Hematopoietic multipotent progenitor cell (in vitro differentiated cells): ENCODE measurements around the gene TULP1. TPM values are rescaled to one million over a fixed set of nuclear protein-coding genes. Genes with fewer than 3 reads are reported as not detected.
"Not testable (repeated sequence)": the region's sequence is repeated elsewhere in the genome, so short reads cannot be mapped to it uniquely, and the experiment has no call there.

Experiments used
- DNase-seq, 3 donors: peaks; one replicate each; pipeline ENCODE4 v3.0.0-alpha.2; 2011 to 2015; ENCODE audit warnings: low read depth in 2 of 3, low spot score in 2 of 3
- total RNA-seq: library from RNA; depleted of rRNA; stranded (reverse); fragments of >200 nt; gene quantifications from one replicate; pipeline ENCODE4 v1.2.3, GENCODE V29; 2012

TULP1 gene
- total RNA-seq: not detected

DNA sequence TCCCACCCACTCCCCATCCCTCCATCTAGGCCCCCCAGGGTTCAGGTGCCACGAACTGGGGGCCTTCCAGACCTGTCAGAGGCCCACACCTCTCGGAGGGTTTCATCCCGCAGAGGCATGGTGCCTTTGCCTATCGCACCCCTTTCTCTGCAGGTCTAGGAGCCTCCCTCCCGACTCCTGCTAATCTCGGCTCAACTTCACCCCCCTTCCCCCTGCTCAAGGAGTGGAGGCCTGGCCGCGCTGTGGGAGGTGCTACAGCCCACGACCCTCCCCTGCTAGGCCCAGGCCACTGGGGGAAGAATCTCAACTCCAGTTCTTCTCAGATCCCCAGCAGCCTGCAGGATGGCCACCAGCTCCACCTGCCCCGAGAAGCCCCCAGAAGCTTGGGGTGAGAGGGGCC lies at the start of gene TULP1:
Gene TULP1, minus strand, starts transcription at position 157 of the 400 bp plus-strand sequence. Its CDS starts 38 bp downstream, at position 119.
- DNase-seq: no peak

DNA sequence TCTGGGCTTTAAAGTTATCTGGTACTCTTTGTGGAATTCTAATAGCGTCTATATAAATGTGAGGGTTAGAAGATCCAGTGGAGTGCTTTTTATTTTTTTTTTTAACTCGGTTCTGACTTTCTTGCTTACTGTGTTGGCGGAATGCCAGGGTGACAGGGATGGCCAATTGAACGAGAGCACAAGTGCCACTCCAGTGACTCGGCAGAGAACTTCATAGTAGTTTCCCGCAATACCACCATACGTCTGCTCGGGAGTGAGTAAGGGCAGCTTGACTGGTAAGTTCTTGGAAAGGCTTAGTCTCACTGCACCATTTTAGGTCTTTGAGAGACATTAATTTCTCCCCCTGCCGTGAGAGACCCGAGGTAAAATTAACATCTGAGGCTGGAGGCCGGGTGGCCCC lies 49.4 kb upstream of the TULP1 start:
- peak in 1 of 3 donors; percentile 44 for DNase-seq

DNA sequence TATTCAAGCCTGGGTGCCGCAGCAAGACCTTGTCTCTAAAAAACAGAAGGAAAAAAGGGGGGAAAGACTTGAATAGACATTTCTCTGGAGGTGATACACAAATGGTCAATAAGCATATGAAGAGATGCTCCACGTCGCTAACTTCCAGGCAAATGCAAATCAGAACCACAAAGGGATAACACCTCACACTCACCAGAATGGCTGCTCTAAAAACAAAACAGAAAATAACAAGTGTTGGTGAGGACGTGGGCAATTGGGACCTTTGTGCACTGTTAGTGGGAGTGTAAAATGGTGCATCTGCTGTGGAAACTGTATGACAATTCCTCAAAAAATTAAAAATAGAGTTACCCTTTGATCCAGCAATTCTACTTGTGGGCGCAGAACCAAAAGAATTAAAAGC lies 48.4 kb upstream of the TULP1 start:
- DNase-seq: no peak

DNA sequence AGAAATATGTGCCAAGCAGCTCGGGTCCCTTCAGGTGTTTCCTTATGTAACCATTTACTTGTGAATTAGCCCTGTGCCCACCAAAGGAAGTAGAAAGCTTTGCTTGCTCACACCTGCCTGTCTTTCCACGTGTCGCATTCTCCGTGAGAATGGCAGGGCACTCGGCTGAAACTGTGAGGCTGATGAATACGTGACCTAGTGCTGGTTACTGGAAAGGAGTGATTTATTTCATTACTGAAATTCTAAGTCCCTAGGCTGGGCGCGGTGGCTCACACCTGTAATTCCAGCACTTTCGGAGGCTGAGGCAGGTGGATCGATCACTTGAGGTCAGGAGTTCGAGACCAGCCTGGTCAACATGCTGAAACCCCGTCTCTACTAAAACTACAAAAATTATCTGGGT lies 45.9 kb upstream of the TULP1 start:
- no peak for DNase-seq

DNA sequence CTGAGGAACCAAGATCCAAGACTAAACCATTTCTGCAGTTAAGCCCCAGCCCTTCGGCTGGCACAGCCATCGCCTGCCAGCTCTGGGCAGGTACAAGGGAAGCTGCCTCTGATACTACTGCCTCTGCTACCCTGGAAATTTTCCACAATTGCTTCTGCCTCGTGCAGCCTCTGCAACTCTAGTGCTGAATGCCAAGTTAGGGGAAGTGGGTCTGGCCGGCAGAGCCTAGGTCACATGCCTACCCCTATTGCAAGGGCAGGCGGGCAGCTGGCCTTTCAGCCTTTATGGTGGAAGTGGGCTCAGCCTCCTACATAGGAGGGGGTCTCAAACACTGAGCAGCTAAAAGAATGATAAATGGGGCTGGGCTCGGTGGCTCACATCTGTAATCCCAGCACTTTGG lies 44.5 kb upstream of the TULP1 start:
- no peak for DNase-seq

DNA sequence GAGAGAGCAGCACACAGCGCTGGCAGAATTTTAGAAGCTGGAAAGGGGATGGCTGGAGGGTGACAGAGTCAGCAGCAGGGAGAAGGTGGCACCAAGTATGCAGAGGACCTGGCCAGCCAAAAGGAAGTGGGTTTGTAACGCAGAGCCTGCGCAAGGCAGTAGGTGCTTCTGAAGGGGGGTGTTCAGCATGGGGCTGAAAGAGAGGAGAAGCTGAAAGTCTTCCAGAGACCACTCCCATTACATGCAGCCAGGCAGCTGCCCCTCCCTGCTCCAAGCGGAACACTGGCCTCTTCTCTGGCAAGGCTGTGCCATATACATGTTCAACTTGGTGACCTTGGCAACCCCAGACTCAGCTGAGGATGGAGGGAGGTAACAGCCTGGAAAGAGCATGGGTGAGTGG lies 42.1 kb upstream of the TULP1 start:
- no peak for DNase-seq

DNA sequence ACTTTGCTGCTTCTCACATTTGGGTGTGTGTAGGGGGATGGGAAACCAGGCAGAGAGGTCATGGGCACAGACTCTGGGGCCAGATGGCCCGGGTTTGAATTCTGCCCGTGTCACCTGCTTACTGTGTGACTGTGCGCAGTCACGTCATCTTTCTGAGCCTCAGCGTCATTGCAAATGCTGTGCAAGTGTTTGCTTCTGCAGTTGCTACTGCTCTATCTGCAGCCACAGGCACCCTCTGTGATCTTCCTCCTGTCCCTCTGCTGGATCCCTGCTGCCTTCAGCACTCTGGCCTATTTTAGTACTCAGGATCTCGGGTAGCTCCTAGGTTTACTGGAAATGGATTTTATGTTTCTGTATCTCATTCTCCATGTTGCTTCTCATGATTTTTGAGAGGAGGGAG lies 40.6 kb upstream of the TULP1 start:
- no peak for DNase-seq

DNA sequence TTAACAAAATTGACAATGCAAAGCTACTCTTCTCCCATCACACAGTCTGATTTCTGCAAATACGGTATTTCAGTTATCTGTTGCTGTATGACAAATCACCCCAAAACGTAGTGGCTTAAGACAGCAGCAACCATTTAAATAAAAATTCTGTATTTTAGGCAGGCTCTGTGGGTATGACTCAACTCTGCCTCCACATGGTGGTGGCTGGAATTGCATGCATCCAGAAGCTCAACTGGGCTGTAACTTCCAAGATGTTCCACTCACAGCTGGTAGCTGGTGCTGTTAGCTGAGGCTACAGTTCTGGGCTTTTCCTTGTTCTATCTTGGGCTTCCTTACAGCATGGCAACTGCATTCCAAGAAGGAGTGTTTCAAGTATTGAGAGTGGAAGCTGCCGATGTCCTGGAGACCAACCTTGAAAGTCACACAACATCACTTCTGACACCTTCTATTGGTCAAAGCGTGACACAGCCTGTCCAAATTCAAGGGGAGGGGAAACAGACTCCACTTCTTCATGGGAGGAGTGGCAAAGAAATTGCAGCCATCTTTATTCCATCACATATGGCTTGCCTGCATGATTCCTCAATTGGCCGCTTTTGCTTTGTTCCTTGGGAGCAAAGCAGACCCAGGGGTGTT lies 39.7 kb upstream of the TULP1 start:
- peak; percentile 42 to 73 (median 54) for DNase-seq

DNA sequence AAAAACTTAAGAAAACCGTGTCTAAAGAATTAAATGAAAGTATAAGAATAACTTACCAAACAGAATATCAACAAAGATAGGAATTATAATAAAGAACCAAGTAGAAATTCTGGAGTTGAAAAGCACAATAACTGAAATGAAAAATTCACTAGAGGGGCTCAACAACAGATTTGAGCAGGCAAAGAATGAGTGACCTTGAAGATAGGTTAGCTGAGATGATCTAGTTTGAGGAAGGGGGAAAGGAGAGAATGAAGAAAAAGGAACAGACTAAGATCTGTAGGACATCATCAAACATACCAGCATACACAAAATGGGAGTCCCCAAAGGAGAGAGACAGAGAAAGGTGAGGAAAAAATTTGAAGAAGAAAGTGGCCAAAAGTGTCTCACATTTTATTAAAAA lies 37.7 kb upstream of the TULP1 start:
- peak in 1 of 3 donors; percentile 16 for DNase-seq

DNA sequence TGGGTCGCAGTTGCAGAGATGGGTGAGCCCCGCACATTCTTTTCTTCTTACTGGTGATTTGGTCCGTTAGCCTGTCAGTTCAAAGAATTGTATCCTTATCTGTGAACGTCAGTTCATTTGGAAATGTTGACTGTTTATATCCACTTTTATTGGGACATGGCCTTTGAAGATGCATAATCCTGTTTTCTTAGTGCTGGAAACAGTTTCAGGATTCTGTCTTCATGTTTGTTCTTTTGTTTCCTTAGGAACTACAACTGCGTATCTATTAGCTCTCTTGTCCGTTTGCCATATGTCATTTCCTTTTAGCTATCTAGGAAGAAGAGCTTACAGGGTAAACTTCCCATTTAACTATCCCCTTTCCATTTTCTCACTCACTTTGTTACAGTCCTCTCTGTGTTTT lies 35.0 kb upstream of the TULP1 start:
- DNase-seq: no peak

DNA sequence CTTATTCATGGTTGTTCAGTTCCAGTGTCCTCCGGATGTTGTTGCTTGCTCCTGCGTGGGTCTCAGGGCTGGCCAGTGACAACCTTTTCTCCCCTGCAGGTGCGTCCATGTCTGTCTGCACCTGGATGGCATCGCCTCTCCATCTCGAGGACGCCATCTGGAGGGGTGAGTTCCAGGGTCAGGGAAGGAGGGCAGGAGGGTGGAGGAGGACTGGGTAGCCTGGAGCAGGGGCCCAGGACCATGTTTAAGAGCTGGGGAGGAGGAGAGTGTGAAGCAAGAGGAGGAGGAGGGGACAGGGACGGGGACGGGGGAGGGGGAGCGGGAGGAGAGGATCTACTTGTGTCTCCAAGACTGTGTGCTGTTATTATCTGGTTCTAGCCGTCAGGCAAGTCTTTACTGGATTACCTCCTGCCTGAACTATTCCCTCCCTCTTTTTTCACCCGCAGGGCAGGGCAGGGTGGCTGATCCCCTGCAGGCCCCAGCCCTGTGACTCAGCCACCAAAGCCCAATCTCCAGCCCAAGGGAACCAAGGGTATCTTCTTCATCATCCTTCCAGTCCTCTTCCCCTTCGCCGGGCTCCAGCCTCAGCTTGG lies 32.2 kb upstream of the TULP1 start:
- DNase-seq: no peak

DNA sequence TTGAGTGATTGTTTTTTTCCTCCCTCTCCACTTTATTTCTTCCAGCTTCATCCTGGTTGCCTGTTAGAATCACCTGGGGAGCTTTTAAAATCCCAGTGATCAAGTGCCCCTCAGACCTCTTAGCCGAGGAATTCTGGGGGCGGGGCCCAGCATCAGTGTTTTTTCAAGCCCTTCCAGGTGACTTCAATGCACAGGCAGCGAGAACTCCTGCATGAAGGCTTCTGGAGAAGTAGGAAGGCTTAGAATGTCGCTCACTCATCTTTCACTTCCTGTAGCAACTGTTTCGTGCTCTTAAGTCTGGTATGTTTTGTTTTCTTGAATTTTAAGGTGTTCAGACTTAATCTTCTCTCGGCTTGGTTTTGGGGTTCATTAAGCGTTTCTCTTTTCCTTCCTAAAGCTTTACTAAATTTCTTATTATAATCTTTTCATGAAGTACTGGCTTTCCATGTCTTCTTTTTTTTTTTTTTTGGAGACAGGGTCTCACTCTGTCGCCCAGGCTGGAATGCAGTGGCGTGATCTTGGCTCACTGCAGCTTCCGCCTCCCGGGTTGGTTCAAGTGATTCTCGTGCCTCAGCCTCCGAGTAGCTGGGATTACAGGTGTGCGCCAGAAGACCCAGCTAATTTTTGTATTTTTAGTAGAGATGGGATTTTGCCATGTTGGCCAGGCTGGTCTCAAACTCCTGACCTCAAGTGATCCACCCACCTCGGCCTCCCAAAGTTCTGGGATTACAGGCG lies 30.9 kb upstream of the TULP1 start:
- DNase-seq: no peak

DNA sequence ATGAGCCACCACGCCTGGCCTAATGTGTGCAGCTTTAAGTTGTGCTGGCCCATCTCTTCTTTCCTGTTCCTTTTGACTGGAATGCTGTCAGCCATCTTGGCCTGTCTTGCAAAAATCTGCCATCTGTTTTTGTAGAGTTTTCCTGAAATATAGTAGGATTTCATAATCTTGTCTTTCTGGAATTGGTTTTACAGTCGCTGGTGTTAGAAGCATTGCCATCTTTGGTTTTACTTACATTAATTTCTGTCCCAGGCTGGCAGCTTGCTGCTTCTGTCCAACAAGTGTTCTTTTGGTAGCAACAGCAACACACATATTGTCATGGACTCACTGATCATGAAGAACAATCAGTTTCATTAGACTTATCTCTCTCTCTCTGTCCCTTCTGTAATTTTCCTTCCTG lies 29.1 kb upstream of the TULP1 start:
- DNase-seq: no peak

DNA sequence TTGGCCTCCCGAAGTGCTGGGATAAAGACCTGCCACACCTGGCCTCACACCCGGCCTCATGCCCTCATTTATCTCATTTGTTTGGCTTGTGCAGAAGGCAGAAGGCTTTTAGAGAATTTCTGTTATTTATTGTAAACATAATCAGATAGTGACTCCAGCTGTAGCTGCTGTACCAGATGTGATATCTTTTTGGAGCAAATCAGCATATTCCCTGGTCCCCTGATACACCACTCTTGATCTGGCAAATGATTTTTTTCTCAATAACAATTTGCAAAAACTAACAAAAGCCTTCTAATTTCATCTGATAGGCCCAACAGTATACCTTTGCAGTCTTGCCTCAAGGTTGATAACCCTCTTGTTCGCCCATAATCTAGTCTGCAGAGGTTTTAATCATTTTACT lies 26.5 kb upstream of the TULP1 start:
- no peak for DNase-seq

DNA sequence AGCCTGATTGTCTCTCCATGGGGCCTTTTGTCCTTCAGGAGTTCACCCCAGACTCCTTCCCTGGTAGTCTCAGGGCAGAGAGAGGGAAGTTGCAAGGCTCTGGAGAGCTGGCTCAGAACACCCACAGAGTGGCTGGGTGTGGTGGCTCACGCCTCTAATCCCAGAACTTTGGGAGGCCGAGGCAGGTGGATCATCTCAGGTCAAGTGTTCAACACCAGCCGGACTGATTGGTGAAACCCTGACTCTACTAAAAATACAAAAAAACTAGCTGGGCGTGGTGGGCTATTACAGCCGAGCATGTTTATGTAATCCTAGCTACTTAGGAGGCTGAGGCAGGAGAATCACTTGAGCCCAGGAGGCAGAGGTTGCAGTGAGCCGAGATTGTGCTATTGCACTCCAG lies 23.2 kb upstream of the TULP1 start:
- DNase-seq: not testable (repeated sequence)

DNA sequence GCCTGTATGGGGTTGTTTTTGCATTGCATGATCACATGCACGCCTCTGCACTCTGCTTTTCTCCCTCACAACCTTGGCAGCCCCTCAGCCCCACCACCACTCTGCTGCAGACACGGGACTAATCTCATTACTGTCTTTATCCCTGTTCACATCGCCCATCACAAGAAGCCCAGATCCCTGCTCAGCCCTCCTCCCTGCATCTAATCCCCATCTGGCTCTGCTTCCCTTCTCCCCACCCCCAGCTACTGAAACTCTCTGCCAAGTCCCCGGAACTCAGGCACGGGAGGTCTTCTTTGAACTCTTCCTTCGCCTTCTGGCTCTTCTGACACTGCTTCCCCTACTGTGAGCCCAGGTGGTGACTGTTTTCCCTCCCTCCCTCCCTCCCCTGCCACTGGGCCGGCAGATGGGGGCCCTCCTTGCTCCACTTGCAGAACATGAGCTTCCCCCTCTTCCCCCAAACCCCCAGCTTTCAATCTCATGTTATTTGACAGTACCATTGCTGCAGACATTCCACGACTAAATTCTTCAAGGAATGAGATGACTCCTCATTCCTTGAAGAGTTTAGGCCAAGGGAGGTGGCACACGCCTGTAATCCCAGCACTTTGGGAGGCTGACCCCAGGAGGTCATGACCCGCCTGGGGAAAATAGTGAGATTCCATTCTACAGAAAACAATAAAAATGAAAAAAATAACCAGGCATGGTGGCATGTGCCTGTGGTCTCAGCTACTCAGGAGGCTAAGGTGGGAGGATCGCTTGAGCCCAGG lies 21.9 kb upstream of the TULP1 start:
- DNase-seq: no peak

DNA sequence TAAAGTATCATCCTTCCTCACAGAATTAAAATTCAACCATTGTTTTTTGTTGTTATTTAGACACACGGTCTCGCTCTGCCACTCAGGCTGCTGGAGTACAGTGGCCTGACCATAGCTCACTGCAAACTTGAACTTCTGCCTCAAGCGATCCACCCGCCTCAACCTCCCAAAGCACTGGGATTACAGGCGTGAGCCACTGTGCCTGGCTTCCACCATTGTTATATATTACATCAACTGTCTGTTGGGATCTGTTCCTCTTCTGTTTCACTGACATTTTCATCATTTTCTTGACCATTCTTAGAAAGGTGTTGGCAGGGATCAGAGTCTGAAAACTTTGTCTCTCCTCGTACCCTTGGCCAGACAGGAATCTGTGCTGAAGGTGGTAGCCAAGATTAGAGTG lies 21.3 kb upstream of the TULP1 start:
- DNase-seq: no peak

DNA sequence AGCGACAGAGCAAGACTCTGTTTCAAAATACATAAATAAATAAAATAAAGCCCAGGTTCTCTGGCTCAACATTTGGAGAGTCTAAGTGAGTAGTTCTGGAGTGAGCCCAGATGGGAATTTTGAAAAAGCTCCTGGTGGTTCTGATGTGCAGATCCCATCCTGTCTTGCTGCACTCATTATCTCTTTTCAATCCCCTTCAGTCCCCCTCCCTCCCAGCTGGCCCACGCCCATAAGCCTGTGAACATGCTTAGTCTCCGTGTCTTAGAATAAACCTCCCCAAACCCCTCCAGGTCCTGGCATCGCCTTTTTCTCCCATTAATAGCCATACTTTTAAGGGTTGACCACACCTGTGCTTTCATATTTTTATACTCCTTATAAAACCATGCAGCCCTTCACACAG lies 19.4 kb upstream of the TULP1 start:
- no peak for DNase-seq

DNA sequence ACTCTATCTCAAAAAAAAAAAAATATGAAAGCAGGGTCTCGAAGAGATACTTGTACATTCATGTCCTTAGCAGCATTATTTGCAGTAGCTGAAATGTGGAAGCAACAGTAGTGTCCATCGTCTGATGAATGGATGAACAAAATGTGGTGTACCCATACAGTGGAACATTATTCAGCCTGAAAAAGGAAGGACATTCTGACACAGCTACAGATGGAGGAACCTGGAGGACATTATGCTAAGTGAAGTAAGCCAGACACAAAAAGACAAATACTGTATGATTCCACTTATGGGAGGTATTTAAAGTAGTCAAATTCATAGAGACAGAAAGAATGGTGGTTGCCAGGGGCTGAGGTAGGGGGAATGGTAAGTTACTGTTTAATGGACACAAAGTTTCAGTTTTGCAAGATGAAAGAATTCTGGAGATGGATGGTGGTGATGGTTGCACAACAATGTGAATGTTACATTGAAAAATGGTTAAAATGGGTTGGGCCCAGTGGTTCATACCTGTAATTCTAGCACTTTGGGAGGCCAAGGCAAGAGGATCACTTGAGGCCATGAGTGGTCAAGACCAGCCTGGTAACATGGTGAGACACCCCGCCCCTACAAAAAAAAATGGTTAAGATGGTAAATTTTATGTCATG lies 11.8 kb upstream of the TULP1 start:
- DNase-seq: no peak

DNA sequence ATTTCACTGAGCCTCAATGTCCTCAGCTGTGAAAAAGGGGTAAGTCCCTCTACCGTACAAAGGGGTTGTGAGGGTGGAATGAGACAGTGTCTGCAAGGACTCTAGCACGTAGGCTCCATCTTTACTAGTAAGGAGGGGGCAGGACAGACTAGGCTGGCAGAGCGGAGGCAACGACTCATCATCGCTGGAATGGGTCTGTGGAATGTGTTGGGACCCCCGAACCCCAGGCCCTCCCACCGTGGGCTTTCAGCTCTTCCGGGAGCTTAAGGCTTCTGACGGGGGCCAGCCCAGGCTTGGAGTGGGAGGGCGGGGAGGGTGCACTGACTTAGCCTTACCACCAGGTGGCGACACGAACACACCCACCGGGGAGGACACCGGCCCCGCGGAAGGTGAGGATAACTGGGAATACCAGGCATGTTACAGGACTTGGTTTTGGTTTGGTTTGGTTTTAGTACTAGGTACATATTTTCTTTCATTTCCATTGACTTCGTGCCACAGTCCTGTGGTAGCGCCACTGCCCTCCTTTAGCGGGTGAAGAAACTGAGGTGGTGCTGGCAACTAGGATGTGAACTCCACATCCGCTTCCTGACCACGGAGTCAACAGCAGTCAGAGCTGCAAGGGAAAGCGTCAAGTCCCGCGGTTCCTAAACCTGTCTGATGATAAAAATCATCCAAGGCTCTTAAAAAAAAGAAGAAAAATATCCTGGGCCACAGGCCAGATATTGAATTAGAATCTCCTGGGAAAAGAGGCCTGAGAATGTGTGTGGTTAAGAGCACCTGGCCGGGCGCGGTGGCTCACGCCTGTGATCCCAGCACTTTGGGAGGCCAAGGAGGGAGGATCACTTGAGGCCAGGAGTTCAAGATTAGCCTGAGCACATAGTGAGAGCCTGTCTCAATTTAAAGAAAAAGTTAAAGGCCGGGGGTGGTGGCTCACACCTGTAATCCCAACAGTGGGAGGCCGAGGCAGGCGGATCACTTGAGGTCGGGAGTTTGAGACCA lies 10.3 kb upstream of the TULP1 start:
- peak; percentile 59 to 76 (median 67) for DNase-seq
